Endodermal cell (in vitro differentiated cells): ENCODE data around the gene KRTAP29-1. TPM values are rescaled to one million over a fixed set of nuclear protein-coding genes. Genes with fewer than 3 reads are reported as not detected.
A peak's percentile ranks its signal among the peaks of the same experiment; 100 is the strongest.

Experiments
- DNase-seq: peaks from one replicate; pipeline ENCODE4 v3.0.0-alpha.2; 2017
- H3K27ac ChIP-seq: 2 replicates; pipeline ENCODE4 v1.5.1; 2013; ENCODE audit warnings: mild to moderate bottlenecking, low read depth, low read length, moderate library complexity
- H3K27me3 ChIP-seq: 2 replicates; pipeline ENCODE4 v1.6.1; 2013; ENCODE audit warnings: mild to moderate bottlenecking, low read length, moderate library complexity; ENCODE audit not compliant: insufficient read depth, control insufficient read depth, poor library complexity, severe bottlenecking
- H3K36me3 ChIP-seq: 2 replicates; pipeline ENCODE4 v1.7.0; 2013; ENCODE audit warnings: mild to moderate bottlenecking, low read length, moderate library complexity; ENCODE audit not compliant: control insufficient read depth, insufficient read depth
- H3K4me1 ChIP-seq: one replicate; pipeline ENCODE4 v1.7.0; 2013; ENCODE audit warnings: low read length; ENCODE audit not compliant: control insufficient read depth, insufficient read depth
- H3K4me3 ChIP-seq: 2 replicates; pipeline ENCODE4 v1.5.1; 2013; ENCODE audit warnings: mild to moderate bottlenecking, low read length, moderate library complexity
- H3K9ac ChIP-seq: 2 replicates; pipeline ENCODE4 v1.6.1; 2013; ENCODE audit warnings: mild to moderate bottlenecking, low read length, moderate library complexity; ENCODE audit not compliant: poor library complexity, severe bottlenecking; ENCODE audit errors: extremely low read depth
- H3K9me3 ChIP-seq: 2 replicates; pipeline ENCODE4 v1.6.1; 2013; ENCODE audit warnings: mild to moderate bottlenecking, low read length, moderate library complexity; ENCODE audit not compliant: control insufficient read depth
- H3K27ac Mint-ChIP-seq: 2 replicates; pipeline ENCODE4 v1.8.0; 2020; ENCODE audit warnings: mixed read lengths
- H3K27me3 Mint-ChIP-seq: 2 replicates; pipeline ENCODE4 v1.8.0; 2021; ENCODE audit warnings: mild to moderate bottlenecking, mixed read lengths; ENCODE audit not compliant: insufficient read depth
- H3K36me3 Mint-ChIP-seq: 2 replicates; pipeline ENCODE4 v1.8.0; 2020; ENCODE audit warnings: low read depth, mixed read lengths
- H3K4me1 Mint-ChIP-seq: 2 replicates; pipeline ENCODE4 v1.8.0; 2020; ENCODE audit warnings: mixed read lengths
- H3K4me3 Mint-ChIP-seq: 2 replicates; pipeline ENCODE4 v1.8.0; 2020; ENCODE audit warnings: mild to moderate bottlenecking, moderate library complexity, mixed read lengths
- H3K9me3 Mint-ChIP-seq: 2 replicates; pipeline ENCODE4 v1.8.0; 2020; ENCODE audit warnings: mild to moderate bottlenecking, mixed read lengths
- WGBS, 2 experiments: methylation state at CpG; one replicate each; pipeline versions ENCODE4 v1.1.5 to v1.1.7; 2013; ENCODE audit warnings: missing lambda C conversion rate in 2 of 2, mixed read lengths in 1 of 2; ENCODE audit not compliant: insufficient coverage in 1 of 2, insufficient read length in 1 of 2; 5-methylcytosine and 5-hydroxymethylcytosine counted together
- total RNA-seq, 2 donors: library from RNA; stranded (reverse); fragmentation: NEBNext Ultra II Directional in 1 of 2; extraction: Animal tissue kit (Norgen Biotek cat#: 25700) in 1 of 2; gene quantifications; 2 replicates in 1 of 2; 3 replicates in 1 of 2; pipeline ENCODE4 v1.2.1, GENCODE V29; 2021
- TF ChIP-seq, protein P1 (sequence below): fragments of 200-600 bp; sonication (generic); conservative IDR thresholded peaks from 2 replicates; pipeline ENCODE4 v1.5.0; 2021; ENCODE audit warnings: antibody characterized with exemption, mild to moderate bottlenecking

Gene KRTAP29-1
- total RNA-seq, 2 donors from 2014 or later = not detected

- peaks cover 16% of the 10 kb centered on the region for H3K4me1 Mint-ChIP-seq
- peaks cover 4% of the 10 kb centered on the region for H3K27me3 Mint-ChIP-seq
- Histone ChIP-seq H3K4me1 (peaks cover 4% of the 10 kb centered on the region), H3K27ac (no peak overlapping the region), H3K36me3 (no peaks in the 10 kb centered on the region), H3K4me3 (no peak overlapping the region), H3K27me3 (no peaks in the 10 kb centered on the region), H3K9ac (no peak overlapping the region), H3K9me3 (no peaks in the 10 kb centered on the region)
- WGBS, 2 experiments = 42 to 59% methylated on average over 3 to 6 of the region's 6 CpGs
- no peak overlapping the region for H3K4me3 Mint-ChIP-seq
- no peaks in the 10 kb centered on the region for H3K36me3 Mint-ChIP-seq
- H3K27ac Mint-ChIP-seq = peak overlapping the region; percentile 39
- TF ChIP-seq, protein P1, sequence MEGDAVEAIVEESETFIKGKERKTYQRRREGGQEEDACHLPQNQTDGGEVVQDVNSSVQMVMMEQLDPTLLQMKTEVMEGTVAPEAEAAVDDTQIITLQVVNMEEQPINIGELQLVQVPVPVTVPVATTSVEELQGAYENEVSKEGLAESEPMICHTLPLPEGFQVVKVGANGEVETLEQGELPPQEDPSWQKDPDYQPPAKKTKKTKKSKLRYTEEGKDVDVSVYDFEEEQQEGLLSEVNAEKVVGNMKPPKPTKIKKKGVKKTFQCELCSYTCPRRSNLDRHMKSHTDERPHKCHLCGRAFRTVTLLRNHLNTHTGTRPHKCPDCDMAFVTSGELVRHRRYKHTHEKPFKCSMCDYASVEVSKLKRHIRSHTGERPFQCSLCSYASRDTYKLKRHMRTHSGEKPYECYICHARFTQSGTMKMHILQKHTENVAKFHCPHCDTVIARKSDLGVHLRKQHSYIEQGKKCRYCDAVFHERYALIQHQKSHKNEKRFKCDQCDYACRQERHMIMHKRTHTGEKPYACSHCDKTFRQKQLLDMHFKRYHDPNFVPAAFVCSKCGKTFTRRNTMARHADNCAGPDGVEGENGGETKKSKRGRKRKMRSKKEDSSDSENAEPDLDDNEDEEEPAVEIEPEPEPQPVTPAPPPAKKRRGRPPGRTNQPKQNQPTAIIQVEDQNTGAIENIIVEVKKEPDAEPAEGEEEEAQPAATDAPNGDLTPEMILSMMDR = no peak
- H3K9me3 Mint-ChIP-seq = peaks cover 15% of the 10 kb centered on the region
- DNase-seq = peak; percentile 82
Observed at GRCh38 chr17:41334385-41335305, 32.0 kb upstream of the KRTAP29-1 start.

- TF ChIP-seq, protein P1 = no peak
- no peak overlapping the region for H3K4me3 Mint-ChIP-seq
- Histone ChIP-seq H3K27me3 (no peaks in the 10 kb centered on the region), H3K4me1 (peaks cover 4% of the 10 kb centered on the region), H3K27ac (no peak overlapping the region), H3K4me3 (no peak overlapping the region), H3K36me3 (no peaks in the 10 kb centered on the region), H3K9me3 (no peaks in the 10 kb centered on the region), H3K9ac (no peak overlapping the region)
- peaks cover 16% of the 10 kb centered on the region for H3K4me1 Mint-ChIP-seq
- no peaks in the 10 kb centered on the region for H3K36me3 Mint-ChIP-seq
- peaks cover 15% of the 10 kb centered on the region for H3K9me3 Mint-ChIP-seq
- no peak overlapping the region for H3K27ac Mint-ChIP-seq
- WGBS, 2 experiments = 86 to 90% methylated on average over 1 to 3 of the region's 3 CpGs
- DNase-seq = peak; percentile 42
- H3K27me3 Mint-ChIP-seq = peaks cover 4% of the 10 kb centered on the region
Observed at GRCh38 chr17:41333836-41334235, 31.2 kb upstream of the KRTAP29-1 start.

DNA sequence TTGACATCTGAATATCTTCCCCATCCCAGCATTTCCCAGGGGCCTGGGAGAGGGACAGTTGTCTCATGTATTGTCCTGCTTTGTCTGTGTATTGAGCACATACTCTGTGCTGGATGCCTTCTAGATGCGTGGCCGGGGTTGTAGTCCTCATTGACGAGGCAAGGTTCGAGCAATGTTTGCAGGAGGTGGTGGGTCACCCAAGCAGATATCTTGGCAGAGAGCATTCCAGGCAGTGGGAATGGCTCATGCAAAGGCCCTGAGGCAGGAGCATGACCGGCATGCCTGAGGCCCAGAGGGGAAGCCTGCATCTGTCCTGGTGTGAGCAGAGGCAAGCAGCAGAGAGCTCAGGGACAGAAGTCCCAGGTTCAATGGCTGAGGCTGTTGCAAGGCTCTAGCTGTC is 30.4 kb upstream of the KRTAP29-1 start:
- DNase-seq = peak; percentile 41
- no peaks in the 10 kb centered on the region for H3K36me3 Mint-ChIP-seq
- Histone ChIP-seq H3K9ac (no peak overlapping the region), H3K9me3 (no peaks in the 10 kb centered on the region), H3K27me3 (no peaks in the 10 kb centered on the region), H3K36me3 (no peaks in the 10 kb centered on the region), H3K27ac (no peak overlapping the region), H3K4me1 (peaks cover 4% of the 10 kb centered on the region), H3K4me3 (no peak overlapping the region)
- no peak overlapping the region for H3K27ac Mint-ChIP-seq
- peaks cover 15% of the 10 kb centered on the region for H3K9me3 Mint-ChIP-seq
- H3K4me3 Mint-ChIP-seq = no peak overlapping the region
- peaks cover 4% of the 10 kb centered on the region for H3K27me3 Mint-ChIP-seq
- TF ChIP-seq, protein P1 = no peak
- 94% methylated on average over 5 of the region's 5 CpGs for WGBS, 2 experiments
- H3K4me1 Mint-ChIP-seq = peaks cover 16% of the 10 kb centered on the region
